ENCODE data around the gene CCDC150. TPM values are rescaled to one million over a fixed set of nuclear protein-coding genes. Genes with fewer than 3 reads are reported as not detected.

Gene CCDC150
- total RNA-seq, 1 experiment from 2014 or later, result 29.2 TPM

DNA sequence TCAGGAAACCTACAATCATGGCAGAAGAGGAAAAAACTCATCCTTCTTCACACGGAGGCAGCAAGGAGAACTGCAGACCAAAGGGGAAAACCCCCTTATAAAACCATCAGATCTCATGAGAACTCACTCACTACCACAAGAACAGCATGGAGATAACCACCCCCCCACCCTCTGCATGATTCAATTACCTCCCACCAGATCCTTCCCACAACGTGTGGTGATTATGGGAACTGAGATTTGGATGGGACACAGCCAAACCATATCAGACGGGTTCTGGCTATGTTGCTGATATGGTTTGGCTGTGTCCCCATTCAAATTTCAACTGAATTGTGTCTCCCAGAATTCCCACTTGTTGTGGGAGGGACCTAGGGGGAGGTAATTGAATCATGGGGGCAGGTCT, 28.7 kb upstream of the CCDC150 start:
- TF ChIP-seq CBX3 (IDR thresholded peaks at IDR 0.05; ENCODE audit: low read depth), result no peak
- TF ChIP-seq ZFX (IDR thresholded peaks at IDR 0.05), result no peak
- no peak for TF ChIP-seq YY1 (IDR thresholded peaks at IDR 0.05; ENCODE audit: extremely low read depth, insufficient replicate concordance, low read depth, low read length)
- TF ChIP-seq ELF1 (IDR thresholded peaks at IDR 0.05; ENCODE audit: borderline replicate concordance, low read depth), result no peak
- no peak for TF ChIP-seq SRF (IDR thresholded peaks at IDR 0.05; ENCODE audit: low read depth)
- TF ChIP-seq TCF7L2 (IDR thresholded peaks at IDR 0.05; ENCODE audit: borderline replicate concordance, extremely low read depth, insufficient read depth, insufficient read length), result no peak
- TF ChIP-seq, protein P1, sequence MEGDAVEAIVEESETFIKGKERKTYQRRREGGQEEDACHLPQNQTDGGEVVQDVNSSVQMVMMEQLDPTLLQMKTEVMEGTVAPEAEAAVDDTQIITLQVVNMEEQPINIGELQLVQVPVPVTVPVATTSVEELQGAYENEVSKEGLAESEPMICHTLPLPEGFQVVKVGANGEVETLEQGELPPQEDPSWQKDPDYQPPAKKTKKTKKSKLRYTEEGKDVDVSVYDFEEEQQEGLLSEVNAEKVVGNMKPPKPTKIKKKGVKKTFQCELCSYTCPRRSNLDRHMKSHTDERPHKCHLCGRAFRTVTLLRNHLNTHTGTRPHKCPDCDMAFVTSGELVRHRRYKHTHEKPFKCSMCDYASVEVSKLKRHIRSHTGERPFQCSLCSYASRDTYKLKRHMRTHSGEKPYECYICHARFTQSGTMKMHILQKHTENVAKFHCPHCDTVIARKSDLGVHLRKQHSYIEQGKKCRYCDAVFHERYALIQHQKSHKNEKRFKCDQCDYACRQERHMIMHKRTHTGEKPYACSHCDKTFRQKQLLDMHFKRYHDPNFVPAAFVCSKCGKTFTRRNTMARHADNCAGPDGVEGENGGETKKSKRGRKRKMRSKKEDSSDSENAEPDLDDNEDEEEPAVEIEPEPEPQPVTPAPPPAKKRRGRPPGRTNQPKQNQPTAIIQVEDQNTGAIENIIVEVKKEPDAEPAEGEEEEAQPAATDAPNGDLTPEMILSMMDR (IDR thresholded peaks at IDR 0.05 in 2 of 3, conservative IDR thresholded peaks at IDR 0.05 in 1 of 3; ENCODE audit: borderline replicate concordance in 1 of 3, insufficient read depth in 1 of 3, low read depth in 2 of 3, low read length in 2 of 3), result no peak
- TF ChIP-seq CEBPB (IDR thresholded peaks at IDR 0.05; ENCODE audit: low read depth), result no peak
- no peak for TF ChIP-seq JUND (IDR thresholded peaks at IDR 0.05)
- TF ChIP-seq EZH2 (IDR thresholded peaks at IDR 0.05), result no peak
- TF ChIP-seq POLR2AphosphoS5 (IDR thresholded peaks at IDR 0.05; ENCODE audit: low read depth, low read length), result no peak
- H3K27me3 ChIP-seq (ENCODE audit: insufficient read depth, low read length), result no peaks in the 10 kb centered on the region
- H4K20me1 ChIP-seq (ENCODE audit: insufficient read depth), result no peaks in the 10 kb centered on the region
- DNase-seq (ENCODE audit: low read depth, low spot score), result no peak
- RAD21 ChIA-PET (ENCODE audit: low non-redundant PET in 1 of 2, low total read pairs in 2 of 2, uncharacterized antibody in 2 of 2, unreplicated experiment in 2 of 2), result no interaction called here
- no peak overlapping the region for H3K4me2 ChIP-seq (ENCODE audit: low read length)
- no peak overlapping the region for H3K4me3 ChIP-seq (replicated peaks in 1 of 2; ENCODE audit: low read depth in 1 of 2, low read length in 2 of 2)
- H3K27ac ChIP-seq (ENCODE audit: low read depth, low read length), result no peak overlapping the region
- no peaks in the 10 kb centered on the region for H3K36me3 ChIP-seq (ENCODE audit: control insufficient read depth in 1 of 2, insufficient read depth in 2 of 2, low read length in 2 of 2)
- H3K4me1 ChIP-seq (ENCODE audit: control insufficient read depth in 1 of 2, insufficient read depth in 2 of 2, low read length in 2 of 2), result peaks cover 0 to 11% of the 10 kb centered on the region in 2 experiments; a peak in 2 of 4 replicates
- H2AFZ ChIP-seq (ENCODE audit: low read depth, low read length, poor library complexity, severe bottlenecking), result no peak overlapping the region
- H3K9me2 ChIP-seq (ENCODE audit: insufficient read depth), result no peaks in the 10 kb centered on the region
- ATAC-seq, result no peak
- no peaks in the 10 kb centered on the region for H3K79me2 ChIP-seq (ENCODE audit: insufficient read depth, low read length)
- intact Hi-C loops (cut with micrococcal nuclease), result no loop called here
- BruUV-seq (replicated peaks), result no TSS peak
- CTCF ChIA-PET, result no interaction called here
- H3K9me3 ChIP-seq (ENCODE audit: control insufficient read depth in 1 of 2, insufficient read depth in 1 of 2, low read depth in 1 of 2, low read length in 2 of 2), result no peaks in the 10 kb centered on the region
- no peak overlapping the region for H3K9ac ChIP-seq (ENCODE audit: low read length)
- POLR2A ChIA-PET, result no interaction called here
